Stimulated activated CD4-positive, alpha-beta T cell treated with anti-CD3 and anti-CD28 coated beads, Interleukin-12 subunit alpha, Interleukin-12 subunit beta, amount 100 ng/mL, for 24 hours (primary cell): ENCODE data around the gene ERH.
"Not testable (repeated sequence)": the region's sequence is repeated elsewhere in the genome, so short reads cannot be mapped to it uniquely, and the experiment has no call there.

Experiments used
- DNase-seq, 2 experiments: peaks; one replicate each; pipeline ENCODE4 v3.0.0-alpha.2; 2020; ENCODE audit warnings: low read depth in 2 of 2

The ERH gene

GRCh38 chr14:69398818-69399210 lies 715 bp upstream of the ERH start:
- peak in 1 of 2 experiments; percentile 4 for DNase-seq

DNA sequence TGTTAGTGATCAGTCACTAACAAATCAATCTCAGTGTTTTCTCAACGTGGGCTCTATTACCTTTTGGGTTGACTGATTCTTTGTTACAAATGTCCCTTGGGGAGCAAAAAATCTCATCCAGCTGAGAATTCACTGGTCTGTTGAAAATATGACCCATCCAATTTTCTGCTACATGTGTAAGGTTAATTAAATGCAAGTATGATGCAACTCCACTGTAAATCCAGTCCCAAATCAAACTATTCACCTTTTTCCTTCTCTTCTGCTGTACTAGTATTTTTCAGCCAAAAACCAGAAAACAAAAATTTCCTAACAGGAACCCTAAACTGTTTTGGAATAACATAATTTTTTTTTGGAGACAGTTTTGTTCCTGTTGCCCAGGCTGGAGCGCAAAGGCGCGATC lies 2.2 kb downstream of the ERH start:
- no peak for DNase-seq

DNA sequence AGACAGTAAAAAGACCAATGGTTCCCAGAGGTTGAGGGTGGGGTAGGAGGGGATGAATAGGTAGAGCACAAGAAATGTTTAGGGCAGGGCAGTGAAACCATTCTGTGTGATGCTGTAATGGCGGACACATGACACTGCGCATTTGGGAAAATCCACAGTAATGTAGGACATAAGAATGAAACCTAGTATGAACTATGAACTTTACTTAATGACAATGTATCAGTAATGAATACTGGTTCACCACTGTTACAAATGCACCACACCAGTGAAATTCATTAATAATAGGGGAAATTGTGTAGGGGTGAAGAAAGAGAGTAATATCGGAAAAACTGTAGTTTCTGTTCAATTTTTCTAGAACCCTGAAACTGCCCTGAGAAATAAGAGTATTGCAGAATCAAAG lies 5.6 kb downstream of the ERH start:
- DNase-seq, result no peak

GRCh38 chr14:69391400-69391799 lies 6.7 kb downstream of the ERH start:
- DNase-seq, result not testable (repeated sequence)

- no peak for DNase-seq
Measured at GRCh38 chr14:69387311-69387710, 10.8 kb downstream of the ERH start.

GRCh38 chr14:69378274-69378673 lies 19.8 kb downstream of the ERH start:
- no peak for DNase-seq

DNA sequence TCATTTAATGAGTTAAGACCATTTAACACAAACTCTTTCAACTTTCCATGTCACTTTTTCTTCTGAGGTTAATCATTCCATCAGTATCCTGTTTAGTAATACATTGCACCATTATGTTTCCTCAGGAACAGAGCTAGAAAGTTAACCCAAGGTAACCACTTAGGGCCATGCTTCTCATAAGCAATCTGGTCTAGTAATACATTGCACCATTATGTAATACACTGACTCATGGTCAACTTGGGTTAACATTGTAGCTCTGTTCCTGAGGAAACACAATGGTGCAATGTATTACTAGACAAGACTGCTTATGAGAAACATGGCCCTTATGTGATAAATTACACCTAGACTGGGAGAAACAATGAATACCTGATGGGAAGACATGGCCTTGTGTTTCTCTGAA lies 21.7 kb downstream of the ERH start:
- DNase-seq, result no peak

DNA sequence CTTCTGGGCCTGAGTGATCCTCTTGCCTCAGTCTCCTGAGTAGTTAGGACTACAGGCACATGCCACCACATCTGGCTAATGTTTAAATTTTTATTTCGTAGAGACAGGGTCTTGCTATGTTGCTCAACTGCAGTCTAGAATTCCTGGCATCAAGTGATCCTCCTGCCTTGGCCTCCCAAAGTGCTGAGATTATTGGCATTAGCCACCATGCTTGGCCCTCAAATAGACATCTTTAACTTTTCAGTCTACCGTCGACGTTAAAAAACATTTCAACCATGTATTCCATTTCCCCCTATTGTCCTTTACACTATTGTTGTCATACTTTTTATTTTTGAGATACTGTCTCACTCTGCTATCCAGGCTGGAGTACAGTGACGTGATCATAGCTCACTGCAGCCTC lies 22.4 kb downstream of the ERH start:
- DNase-seq, result no peak

GRCh38 chr14:69375182-69375581 lies 22.9 kb downstream of the ERH start:
- no peak for DNase-seq

DNA sequence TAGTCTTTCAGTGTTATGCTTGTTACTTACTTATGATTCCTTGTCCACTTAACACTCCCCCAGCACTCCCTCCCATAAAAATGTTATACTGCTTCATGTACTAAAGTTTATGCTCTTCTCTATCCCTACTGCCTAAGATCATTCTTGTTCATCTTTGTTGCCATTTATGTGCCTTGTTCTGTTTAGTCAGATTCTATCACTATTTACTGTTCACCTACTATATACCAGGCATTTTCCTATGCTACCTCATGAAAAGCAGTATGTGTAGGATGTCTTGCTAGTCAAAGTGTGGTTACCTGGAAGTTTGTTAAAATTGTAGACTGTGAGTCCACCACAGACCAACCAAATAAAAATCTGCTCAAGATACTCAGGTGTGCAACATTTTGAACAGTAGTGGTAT lies 23.9 kb downstream of the ERH start:
- no peak for DNase-seq

DNA sequence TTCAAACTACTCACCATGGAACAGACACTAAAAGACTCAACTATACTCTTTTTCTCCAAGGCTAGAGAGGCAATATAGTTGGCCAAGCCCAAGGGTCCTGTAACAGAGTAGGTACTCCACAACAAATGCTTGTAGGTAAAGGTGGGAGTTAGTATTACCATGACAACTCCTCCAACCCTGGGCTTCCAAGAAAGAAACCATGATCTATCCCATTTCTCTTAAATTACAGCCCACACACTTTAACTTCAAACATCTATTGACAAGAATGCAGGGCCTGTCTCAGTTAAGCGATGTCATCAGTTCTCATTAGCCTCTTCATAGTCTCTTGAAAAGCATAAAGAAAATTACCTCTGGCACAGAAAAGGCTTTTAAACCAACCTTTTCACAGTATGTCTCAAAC lies 25.0 kb downstream of the ERH start:
- DNase-seq, result no peak

GRCh38 chr14:69372146-69372545 lies 26.0 kb downstream of the ERH start:
- no peak for DNase-seq

- no peak for DNase-seq
Measured at GRCh38 chr14:69370061-69370460, 28.0 kb downstream of the ERH start.

- no peak for DNase-seq
Measured at GRCh38 chr14:69368381-69368780, 29.7 kb downstream of the ERH start.

DNA sequence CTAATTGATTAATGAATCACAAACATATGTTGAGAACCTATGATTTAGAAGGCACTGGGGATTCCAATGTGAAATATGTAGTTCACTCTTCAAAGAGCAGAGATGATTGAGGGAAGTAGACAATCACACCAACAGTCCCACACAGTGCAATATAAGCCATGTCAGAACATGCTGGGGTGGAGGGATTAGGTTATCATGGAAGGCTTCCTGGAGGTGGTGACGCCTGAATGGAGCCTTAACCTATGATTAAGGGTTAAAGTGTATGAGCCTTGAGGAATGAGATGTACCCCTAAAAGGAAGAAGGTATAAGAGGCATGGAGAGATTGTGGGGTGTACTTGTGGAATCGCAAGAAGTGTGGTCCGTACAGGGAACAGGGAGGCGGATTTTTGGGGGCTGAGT lies 31.3 kb downstream of the ERH start:
- no peak for DNase-seq

DNA sequence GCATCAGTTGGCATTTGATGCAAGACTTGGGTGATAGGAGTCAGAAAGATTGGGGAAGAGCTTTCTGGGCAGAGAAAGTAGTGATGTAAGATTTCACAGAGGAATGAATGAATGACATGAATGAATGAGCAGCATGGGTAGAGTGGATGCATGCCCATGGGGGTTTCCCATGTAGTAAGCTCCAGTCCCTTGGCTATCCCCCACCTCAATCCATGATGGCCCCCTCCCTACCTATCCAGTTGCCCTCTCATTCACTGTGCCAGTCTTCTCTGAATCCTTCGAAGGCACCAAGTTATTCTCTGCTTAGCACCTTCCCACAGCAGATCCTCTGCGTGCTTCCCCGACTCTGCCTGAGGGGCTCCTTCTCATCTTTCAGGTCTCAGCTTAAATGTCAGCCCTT lies 32.0 kb downstream of the ERH start:
- no peak for DNase-seq

GRCh38 chr14:69364378-69364777 lies 33.7 kb downstream of the ERH start:
- DNase-seq, result no peak

GRCh38 chr14:69363964-69364363 lies 34.1 kb downstream of the ERH start:
- no peak for DNase-seq

DNA sequence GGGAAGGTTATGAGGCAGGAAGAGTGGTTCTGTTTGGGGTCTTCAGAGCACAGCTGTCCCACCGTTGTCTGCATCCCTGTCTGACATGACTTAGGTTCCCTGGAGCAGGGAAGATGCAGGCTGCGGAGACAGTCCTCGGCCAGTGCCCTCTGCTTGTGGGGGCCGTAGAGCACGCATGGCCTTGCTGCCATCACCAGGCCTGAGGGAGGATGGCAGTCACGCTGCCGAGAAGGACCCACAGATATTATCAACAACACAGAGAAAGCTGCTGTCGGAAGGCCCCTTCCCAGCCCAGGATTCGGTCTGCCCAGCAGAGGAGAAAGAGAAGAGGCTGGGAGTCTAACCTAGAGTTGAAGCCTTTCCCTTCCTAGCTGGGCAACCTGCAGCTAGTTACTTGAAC lies 35.0 kb downstream of the ERH start:
- no peak for DNase-seq

- DNase-seq, result no peak
Measured at GRCh38 chr14:69360438-69361108, 37.5 kb downstream of the ERH start.

GRCh38 chr14:69358966-69359365 lies 39.1 kb downstream of the ERH start:
- DNase-seq, result no peak

GRCh38 chr14:69358233-69358963 lies 39.7 kb downstream of the ERH start:
- DNase-seq, result peak; percentile 17 to 48

- DNase-seq, result no peak
Measured at GRCh38 chr14:69357544-69358200, 40.4 kb downstream of the ERH start.
